PC-9 (cell line): ENCODE measurements around the gene PRDM10. TPM values are rescaled to one million over a fixed set of nuclear protein-coding genes. Genes with fewer than 3 reads are reported as not detected.

ENCODE experiments used
- BruUV-seq: library from RNA; stranded (reverse); fragments of 400-500 nt; replicated peaks from 2 replicates; lab custom pipeline; 2021; lab: Mats Ljungman, UMichigan
- CTCF ChIA-PET: fragments of 300-600 bp; sonication (Branson Sonifier 250); formaldehyde crosslinking; loops from one replicate; lab custom pipeline; 2022; ENCODE audit warnings: antibody characterized with exemption; lab: Charles Lee
- POLR2A ChIA-PET: fragments of 300-600 bp; sonication (Branson Sonifier 250); formaldehyde crosslinking; loops from one replicate; lab custom pipeline; 2022; ENCODE audit warnings: antibody characterized with exemption; ENCODE audit not compliant: unreplicated experiment; lab: Charles Lee
- DNase-seq, 2 experiments: peaks; one replicate each; pipeline versions ENCODE4 v3.0.0 to v3.0.0-alpha.2; 2015 to 2022; ENCODE audit warnings: mixed read lengths in 1 of 2
- H2AFZ ChIP-seq: fragments of 200-600 bp; sonication (generic); 2 replicates; pipeline ENCODE4 v1.8.1; 2017; ENCODE audit warnings: antibody characterized with exemption
- H3F3A ChIP-seq: fragments of 200-600 bp; sonication (generic); 2 replicates; pipeline ENCODE4 v1.8.1; 2017; ENCODE audit warnings: antibody characterized with exemption, mild to moderate bottlenecking, low read depth; ENCODE audit not compliant: insufficient read depth
- H3K27ac ChIP-seq: fragments of 200-600 bp; sonication (generic); 2 replicates; pipeline ENCODE4 v1.6.1; 2016; ENCODE audit warnings: mixed run types
- H3K27me3 ChIP-seq: fragments of 200-600 bp; sonication (generic); 2 replicates; pipeline ENCODE4 v1.6.1; 2016; ENCODE audit warnings: low read depth, mixed run types; ENCODE audit not compliant: insufficient read depth
- H3K36me3 ChIP-seq: fragments of 200-600 bp; sonication (generic); 2 replicates; pipeline ENCODE4 v1.6.1; 2016; ENCODE audit warnings: low read depth, mixed run types
- H3K4me1 ChIP-seq: fragments of 200-600 bp; sonication (generic); replicated peaks from 2 replicates; pipeline ENCODE4 v1.6.1; 2016; ENCODE audit warnings: mixed run types; ENCODE audit not compliant: insufficient read depth
- H3K4me2 ChIP-seq: fragments of 200-600 bp; sonication (generic); 2 replicates; pipeline ENCODE4 v1.6.1; 2017; ENCODE audit warnings: mixed run types
- H3K4me3 ChIP-seq: fragments of 200-600 bp; sonication (generic); 2 replicates; pipeline ENCODE4 v1.6.1; 2016; ENCODE audit warnings: mixed run types
- H3K79me2 ChIP-seq: fragments of 200-600 bp; sonication (generic); 2 replicates; pipeline ENCODE4 v1.6.1; 2017; ENCODE audit warnings: low read depth, mixed run types
- H3K9me2 ChIP-seq: fragments of 200-600 bp; sonication (generic); 2 replicates; pipeline ENCODE4 v1.8.1; 2017; ENCODE audit warnings: mild to moderate bottlenecking; ENCODE audit not compliant: insufficient read depth
- H3K9me3 ChIP-seq: fragments of 200-600 bp; sonication (generic); 2 replicates; pipeline ENCODE4 v1.8.1; 2016; ENCODE audit warnings: low read depth; ENCODE audit not compliant: insufficient read depth
- H4K20me1 ChIP-seq: fragments of 200-600 bp; sonication (generic); 2 replicates; pipeline ENCODE4 v1.8.1; 2017; ENCODE audit not compliant: insufficient read depth
- CTCF ChIP-seq: fragments of 200-600 bp; sonication (generic); conservative IDR thresholded peaks from 2 replicates; pipeline ENCODE4 v1.6.1; 2017; ENCODE audit warnings: mixed run types, antibody characterized with exemption, mild to moderate bottlenecking, moderate library complexity
- EZH2 ChIP-seq: fragments of 200-600 bp; sonication (generic); IDR thresholded peaks from 2 replicates; pipeline ENCODE4 v1.8.0; 2017; ENCODE audit warnings: antibody characterized with exemption, low read depth
- intact Hi-C: fragments of 100-400 bp; cut with micrococcal nuclease; formaldehyde crosslinking; loops from one replicate; pipeline ENCODE4 v1.10.0; 2022; ENCODE audit not compliant: unreplicated experiment
- total RNA-seq: library from RNA; stranded (reverse); gene quantifications from 2 replicates; pipeline ENCODE4 v1.2.3, GENCODE V29; 2021

The PRDM10 gene
- total RNA-seq, 1 experiment from 2014 or later = 14.6 TPM

- Histone ChIP-seq H3K36me3 (0 out of 2 replicates have a peak, but pooled peaks cover 12% of the 10 kb centered on the region), H3K4me2 (no peak overlapping the region), H3K9me2 (no peaks in the 10 kb centered on the region), H4K20me1 (no peaks in the 10 kb centered on the region), H3K79me2 (peaks cover 67% of the 10 kb centered on the region), H3K4me1 (peaks cover 16% of the 10 kb centered on the region), H3K27ac (no peak overlapping the region), H3K4me3 (no peak overlapping the region), H3K27me3 (no peaks in the 10 kb centered on the region), H3F3A (peaks cover 20% of the 10 kb centered on the region), H2AFZ (no peak overlapping the region), H3K9me3 (no peaks in the 10 kb centered on the region)
- DNase-seq = no peak
- BruUV-seq = no TSS peak
- POLR2A ChIA-PET = no interaction called here
- TF ChIP-seq CTCF (no peak), EZH2 (no peak)
- intact Hi-C loops = no loop called here
- CTCF ChIA-PET = no interaction called here
Measured at GRCh38 chr11:129998107-129998506, 4.5 kb downstream of the PRDM10 start.

DNA sequence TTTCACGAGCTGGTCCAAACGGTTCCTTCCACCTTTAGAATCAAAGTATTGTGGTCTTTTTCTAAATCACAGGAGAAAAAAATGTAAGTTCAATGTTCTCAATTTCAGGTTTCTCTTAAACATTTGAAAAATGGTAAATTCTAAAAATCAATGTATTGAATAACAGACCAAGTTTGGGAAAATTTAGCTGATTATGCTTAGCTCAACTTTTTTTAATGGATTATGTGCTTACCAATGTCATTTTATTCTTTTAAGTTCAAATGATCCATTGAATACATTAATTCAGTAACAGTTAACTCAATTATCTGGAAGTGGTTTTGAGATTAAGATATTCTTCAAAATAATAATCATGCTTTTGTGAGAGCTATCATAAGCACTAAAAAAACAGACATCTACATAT is 5.1 kb downstream of the PRDM10 start:
- Histone ChIP-seq H2AFZ (no peak overlapping the region), H3K27me3 (no peaks in the 10 kb centered on the region), H4K20me1 (no peaks in the 10 kb centered on the region), H3K9me2 (no peaks in the 10 kb centered on the region), H3K36me3 (0 out of 2 replicates have a peak, but pooled peaks cover 12% of the 10 kb centered on the region), H3K4me1 (peaks cover 22% of the 10 kb centered on the region), H3K4me3 (no peak overlapping the region), H3K9me3 (no peaks in the 10 kb centered on the region), H3F3A (peaks cover 22% of the 10 kb centered on the region), H3K27ac (no peak overlapping the region), H3K79me2 (peaks cover 67% of the 10 kb centered on the region), H3K4me2 (no peak overlapping the region)
- TF ChIP-seq CTCF (no peak), EZH2 (no peak)
- POLR2A ChIA-PET = no interaction called here
- no TSS peak for BruUV-seq
- CTCF ChIA-PET = no interaction called here
- DNase-seq = no peak
- intact Hi-C loops = no loop called here

DNA sequence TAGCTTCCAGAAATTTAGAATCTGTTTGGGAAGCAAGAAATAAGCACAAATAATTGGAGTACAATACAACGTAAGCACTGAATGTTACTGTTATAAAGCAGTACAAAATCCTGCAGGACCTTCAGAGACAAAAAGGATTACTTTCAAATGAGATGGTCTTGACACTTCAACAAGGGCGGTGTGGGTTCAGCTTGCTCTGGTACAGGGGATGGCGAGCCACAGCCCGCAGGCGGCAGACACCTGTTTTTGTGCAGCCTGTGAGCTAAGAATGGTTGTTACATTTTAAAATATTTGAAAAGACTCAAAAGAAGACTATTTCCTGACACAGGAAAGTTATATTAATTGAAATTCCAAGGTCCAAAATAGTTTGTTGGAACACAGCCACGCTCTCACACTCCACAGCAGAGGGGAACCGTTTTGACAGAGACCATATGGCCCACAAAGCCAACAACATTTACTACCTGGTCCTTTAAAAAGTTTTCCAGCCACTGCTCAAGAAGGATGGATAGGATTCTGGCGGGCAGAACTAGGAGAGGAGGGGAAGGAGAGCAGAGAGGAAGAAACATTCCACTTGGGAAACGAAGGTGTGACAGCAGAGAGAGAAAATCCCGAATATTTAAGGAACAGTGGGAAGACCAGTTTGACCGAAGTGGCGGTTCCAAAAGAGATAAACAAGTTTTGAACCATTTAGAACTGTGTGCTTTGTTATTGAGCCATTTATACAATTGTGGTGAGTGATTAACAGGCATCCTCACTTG is 6.3 kb downstream of the PRDM10 start:
- H3K27me3 ChIP-seq = no peaks in the 10 kb centered on the region
- H3K4me1 ChIP-seq = peaks cover 30% of the 10 kb centered on the region
- H3K36me3 ChIP-seq = 0 out of 2 replicates have a peak, but pooled peaks cover 12% of the 10 kb centered on the region
- no peaks in the 10 kb centered on the region for H3K9me2 ChIP-seq
- H4K20me1 ChIP-seq = no peaks in the 10 kb centered on the region
- ChIA-PET POLR2A (no interaction called here), CTCF (no interaction called here)
- intact Hi-C loops = no loop called here
- no peak for DNase-seq
- H3K27ac ChIP-seq = no peak overlapping the region
- H2AFZ ChIP-seq = no peak overlapping the region
- no peak for TF ChIP-seq EZH2
- TF ChIP-seq CTCF = no peak
- H3K79me2 ChIP-seq = peaks cover 65% of the 10 kb centered on the region
- H3K9me3 ChIP-seq = no peaks in the 10 kb centered on the region
- H3K4me3 ChIP-seq = no peak overlapping the region
- H3K4me2 ChIP-seq = no peak overlapping the region
- H3F3A ChIP-seq = peaks cover 26% of the 10 kb centered on the region
- BruUV-seq = no TSS peak
